Hepatocyte (in vitro differentiated cells): ENCODE measurements around the gene SND1.

Experiments used
- EZH2 ChIP-seq: fragments of 200-600 bp; sonication (generic); IDR thresholded peaks from 2 replicates; pipeline ENCODE4 v1.6.1; 2016; ENCODE audit warnings: antibody characterized with exemption, mild to moderate bottlenecking, borderline replicate concordance
- TF ChIP-seq, protein P1 (sequence below): fragments of 200-600 bp; sonication (generic); IDR thresholded peaks from 2 replicates; pipeline ENCODE4 v1.5.1; 2016; ENCODE audit warnings: antibody characterized with exemption, mild to moderate bottlenecking; ENCODE audit not compliant: poor library complexity

DNA sequence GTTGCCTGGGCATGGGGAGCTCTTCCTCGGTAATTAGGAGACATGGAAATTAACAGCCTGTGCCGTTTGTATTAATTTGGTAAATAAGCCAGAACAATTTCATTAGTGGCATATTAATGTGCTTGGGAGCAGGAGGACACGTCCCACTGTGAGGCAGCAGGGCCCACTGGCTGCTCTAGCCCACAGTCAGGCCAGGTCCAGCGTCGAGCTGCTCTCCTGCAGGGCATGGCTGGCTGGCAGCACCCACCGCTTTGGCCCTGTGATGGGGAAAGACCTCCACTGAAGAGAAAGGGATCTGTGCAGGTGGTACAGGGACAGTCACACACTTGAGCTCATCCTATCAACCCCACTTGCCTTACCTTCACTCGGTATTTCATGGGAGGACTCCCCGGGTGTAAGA, 416.8 kb downstream of the SND1 start:
- no peak for TF ChIP-seq EZH2
- TF ChIP-seq, protein P1, sequence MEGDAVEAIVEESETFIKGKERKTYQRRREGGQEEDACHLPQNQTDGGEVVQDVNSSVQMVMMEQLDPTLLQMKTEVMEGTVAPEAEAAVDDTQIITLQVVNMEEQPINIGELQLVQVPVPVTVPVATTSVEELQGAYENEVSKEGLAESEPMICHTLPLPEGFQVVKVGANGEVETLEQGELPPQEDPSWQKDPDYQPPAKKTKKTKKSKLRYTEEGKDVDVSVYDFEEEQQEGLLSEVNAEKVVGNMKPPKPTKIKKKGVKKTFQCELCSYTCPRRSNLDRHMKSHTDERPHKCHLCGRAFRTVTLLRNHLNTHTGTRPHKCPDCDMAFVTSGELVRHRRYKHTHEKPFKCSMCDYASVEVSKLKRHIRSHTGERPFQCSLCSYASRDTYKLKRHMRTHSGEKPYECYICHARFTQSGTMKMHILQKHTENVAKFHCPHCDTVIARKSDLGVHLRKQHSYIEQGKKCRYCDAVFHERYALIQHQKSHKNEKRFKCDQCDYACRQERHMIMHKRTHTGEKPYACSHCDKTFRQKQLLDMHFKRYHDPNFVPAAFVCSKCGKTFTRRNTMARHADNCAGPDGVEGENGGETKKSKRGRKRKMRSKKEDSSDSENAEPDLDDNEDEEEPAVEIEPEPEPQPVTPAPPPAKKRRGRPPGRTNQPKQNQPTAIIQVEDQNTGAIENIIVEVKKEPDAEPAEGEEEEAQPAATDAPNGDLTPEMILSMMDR = no peak
